GM23248 (cell line): ENCODE measurements around the gene LRRC61.

Experiments
- EZH2 ChIP-seq: fragments of 200-600 bp; sonication (generic); IDR thresholded peaks from 2 replicates; pipeline ENCODE4 v1.6.1; 2018; ENCODE audit warnings: antibody characterized with exemption, mild to moderate bottlenecking; ENCODE audit not compliant: insufficient read depth, poor library complexity, severe bottlenecking
- EZH2phosphoT487 ChIP-seq: fragments of 200-600 bp; sonication (generic); IDR thresholded peaks from 2 replicates; pipeline ENCODE4 v1.6.1; 2018; ENCODE audit warnings: antibody characterized with exemption, moderate library complexity, mild to moderate bottlenecking, low read depth; ENCODE audit not compliant: insufficient read depth

DNA sequence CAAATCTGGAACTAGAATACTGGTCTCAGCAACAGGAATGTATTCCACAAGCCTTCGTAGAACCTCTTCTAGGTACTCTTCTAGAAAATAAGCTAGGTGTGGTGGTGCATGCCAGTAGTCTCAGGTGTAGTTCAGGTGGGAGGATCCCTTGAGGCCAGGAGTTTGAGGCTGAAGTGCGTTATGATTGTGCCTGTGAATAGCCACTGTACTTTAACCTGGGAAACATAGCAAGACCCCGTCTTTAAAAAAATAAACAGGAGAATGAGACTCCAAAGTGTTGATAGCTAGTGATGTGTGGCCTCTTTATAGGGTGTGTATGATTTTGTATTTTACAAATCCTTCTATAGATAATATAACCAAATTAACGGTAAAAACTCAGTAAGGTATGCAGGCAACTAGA is 54.5 kb downstream of the LRRC61 start:
- TF ChIP-seq EZH2 (no peak), EZH2phosphoT487 (no peak)
